ENCODE measurements around the gene GLCCI1.
"Not testable (repeated sequence)": the region's sequence is repeated elsewhere in the genome, so short reads cannot be mapped to it uniquely, and the experiment has no call there.

The GLCCI1 gene

DNA sequence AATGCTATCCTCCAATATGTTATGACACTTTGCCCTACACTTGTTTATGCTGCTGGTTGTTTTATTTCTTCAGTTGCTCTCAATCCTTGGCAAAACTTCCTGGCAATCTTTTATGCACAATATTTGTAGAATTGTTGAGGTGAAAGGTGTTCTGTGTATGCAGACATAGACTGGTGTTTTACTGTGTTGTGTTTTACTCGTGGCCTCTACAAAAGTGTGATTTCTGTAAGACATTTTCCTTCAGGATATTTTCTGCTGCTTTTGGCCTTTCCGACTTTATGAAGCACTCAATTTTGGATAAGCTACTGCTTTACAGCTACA lies 21.8 kb downstream of the GLCCI1 start:
- DNase-seq: no peak

DNA sequence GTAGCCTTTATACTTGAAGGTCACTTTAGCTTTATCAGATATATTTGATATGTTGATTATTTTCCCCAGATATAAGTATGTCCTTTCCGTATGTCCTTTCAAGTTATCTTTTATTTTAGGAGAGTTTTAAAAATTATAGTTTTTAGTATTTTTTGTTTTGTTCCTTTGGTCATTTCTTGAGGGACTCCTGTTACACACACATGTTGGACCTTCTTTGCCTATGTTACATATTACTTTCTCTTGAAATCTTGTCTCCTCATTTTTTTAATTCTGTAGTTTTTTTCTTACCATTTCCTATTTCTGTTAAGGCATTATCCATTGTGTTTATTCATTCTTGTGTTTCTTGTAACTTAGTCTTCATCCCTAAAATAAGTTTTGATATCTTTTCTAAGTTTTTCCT lies 23.9 kb downstream of the GLCCI1 start:
- no peak for DNase-seq

- not testable (repeated sequence) for DNase-seq
Observed at GRCh38 chr7:7995348-7995747, 26.8 kb downstream of the GLCCI1 start.

DNA sequence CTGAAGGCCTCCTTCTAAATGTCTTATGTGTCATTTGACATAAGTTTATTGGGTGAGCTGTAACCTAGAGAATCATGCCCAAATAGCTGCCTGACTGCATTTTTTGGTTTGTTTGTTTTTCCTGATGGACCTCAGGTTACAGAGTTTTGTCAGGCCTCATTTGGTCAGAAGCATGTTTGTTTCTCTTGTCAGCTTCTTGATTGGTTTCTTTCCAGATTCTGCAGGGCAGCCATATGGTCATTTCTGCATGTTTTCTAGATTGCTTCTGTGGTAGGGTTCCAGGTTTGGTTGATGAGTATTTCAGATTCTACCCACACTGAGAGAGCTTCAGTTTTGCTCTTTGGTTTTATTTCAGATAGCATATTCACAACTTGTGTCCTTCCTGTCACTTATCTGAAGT lies 28.0 kb downstream of the GLCCI1 start:
- peak; percentile 81 for DNase-seq

DNA sequence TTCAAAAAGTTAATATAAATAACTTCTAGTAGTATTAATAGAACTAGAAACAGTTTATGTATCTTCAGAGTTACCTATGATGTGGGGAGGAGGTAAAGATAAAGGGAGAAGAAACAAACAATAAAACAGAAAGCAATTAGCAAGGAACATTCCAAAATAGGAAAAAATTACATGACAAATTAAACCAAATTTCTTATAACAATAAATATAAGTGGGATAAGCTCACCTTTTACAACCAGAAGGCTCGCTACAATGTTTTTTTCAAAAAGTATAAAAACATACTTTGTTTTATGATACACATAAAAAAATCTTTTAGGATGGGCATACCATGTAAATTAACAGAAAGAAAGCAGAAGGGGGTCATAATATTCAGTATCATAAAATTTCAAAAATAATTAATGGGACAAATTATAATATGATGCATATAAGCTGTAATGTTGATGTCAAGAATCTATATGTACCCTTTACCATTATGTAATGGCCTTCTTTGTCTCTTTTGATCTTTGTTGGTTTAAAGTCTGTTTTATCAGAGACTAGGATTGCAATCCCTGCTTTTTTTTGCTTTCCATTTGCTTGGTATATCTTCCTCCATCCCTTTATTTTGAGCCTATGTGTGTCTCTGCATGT lies 31.8 kb downstream of the GLCCI1 start:
- DNase-seq: no peak

GRCh38 chr7:8003077-8003476 lies 34.5 kb downstream of the GLCCI1 start:
- no peak for DNase-seq

- no peak for DNase-seq
Observed at GRCh38 chr7:8005279-8005678, 36.7 kb downstream of the GLCCI1 start.

DNA sequence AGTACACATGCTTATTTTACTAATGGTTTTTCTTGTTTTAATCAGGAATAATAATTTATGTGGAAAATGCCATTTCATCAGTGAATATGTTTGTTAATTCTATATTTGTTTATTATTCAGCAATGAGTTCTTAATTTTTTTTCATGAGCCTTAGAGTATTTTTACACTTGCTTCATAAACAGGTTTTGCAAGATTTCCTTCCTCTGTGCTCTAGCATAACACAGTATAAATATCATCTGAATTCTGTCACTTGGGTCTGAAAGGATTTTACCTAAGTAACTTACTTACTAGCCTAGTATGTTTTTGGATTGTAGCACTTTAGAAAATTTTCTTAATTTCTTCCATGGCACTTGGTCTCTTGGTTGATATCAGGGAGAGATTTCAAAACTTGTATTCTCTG lies 45.8 kb downstream of the GLCCI1 start:
- DNase-seq: no peak

DNA sequence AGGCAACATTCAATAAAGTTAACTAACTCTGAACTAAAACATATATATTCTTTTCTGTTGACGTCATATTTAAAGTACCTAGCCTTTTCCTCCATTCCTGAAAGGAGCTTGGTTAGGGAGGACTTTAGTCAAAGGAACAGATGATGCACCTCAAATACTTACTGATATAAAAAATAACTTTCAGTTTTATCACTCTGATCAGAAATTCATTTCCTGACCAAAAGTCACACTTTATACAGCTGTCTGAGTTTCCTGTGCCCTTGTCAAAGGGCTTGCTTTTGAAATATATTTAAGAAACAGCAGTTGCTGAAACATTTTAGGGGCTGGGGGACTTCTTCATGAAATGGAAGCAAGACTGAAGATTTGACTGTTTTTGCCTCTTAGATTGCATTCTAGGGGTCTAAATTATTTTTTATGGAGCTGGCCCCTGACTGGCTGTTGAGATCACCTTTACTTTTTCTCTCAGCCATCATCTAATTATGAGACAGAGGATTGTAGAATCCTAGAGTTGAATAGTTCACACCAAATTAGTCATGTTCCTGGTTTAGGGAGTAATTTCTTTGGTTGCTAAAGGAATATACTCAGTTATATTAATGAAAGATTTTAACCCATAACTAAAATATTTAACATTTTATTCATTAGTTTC lies 46.6 kb downstream of the GLCCI1 start:
- no peak for DNase-seq

- DNase-seq: no peak
Observed at GRCh38 chr7:8015746-8016120, 47.1 kb downstream of the GLCCI1 start.

GRCh38 chr7:8017423-8017822 lies 48.8 kb downstream of the GLCCI1 start:
- no peak for DNase-seq

DNA sequence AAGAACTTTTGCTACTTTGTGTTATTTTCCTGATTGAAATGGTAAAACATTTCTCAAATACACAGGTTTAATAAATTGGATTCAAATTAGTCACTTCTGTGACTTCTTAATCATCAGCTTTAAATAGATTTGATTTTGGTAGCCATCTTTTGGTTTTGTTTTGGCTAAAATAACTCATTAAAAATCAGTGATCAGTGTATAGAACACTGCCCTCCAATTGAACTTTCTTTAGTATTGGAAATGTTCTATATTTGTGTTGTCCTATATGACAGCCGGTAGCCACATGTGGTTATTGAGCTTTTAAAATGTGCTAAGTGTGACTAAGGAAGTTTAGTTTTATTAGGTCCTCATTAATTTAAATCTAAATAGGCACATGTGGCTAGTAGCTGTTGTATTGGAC lies 50.4 kb downstream of the GLCCI1 start:
- no peak for DNase-seq

- DNase-seq: no peak
Observed at GRCh38 chr7:8022628-8023027, 54.0 kb downstream of the GLCCI1 start.

GRCh38 chr7:8035192-8035591 lies 66.6 kb downstream of the GLCCI1 start:
- no peak for DNase-seq

DNA sequence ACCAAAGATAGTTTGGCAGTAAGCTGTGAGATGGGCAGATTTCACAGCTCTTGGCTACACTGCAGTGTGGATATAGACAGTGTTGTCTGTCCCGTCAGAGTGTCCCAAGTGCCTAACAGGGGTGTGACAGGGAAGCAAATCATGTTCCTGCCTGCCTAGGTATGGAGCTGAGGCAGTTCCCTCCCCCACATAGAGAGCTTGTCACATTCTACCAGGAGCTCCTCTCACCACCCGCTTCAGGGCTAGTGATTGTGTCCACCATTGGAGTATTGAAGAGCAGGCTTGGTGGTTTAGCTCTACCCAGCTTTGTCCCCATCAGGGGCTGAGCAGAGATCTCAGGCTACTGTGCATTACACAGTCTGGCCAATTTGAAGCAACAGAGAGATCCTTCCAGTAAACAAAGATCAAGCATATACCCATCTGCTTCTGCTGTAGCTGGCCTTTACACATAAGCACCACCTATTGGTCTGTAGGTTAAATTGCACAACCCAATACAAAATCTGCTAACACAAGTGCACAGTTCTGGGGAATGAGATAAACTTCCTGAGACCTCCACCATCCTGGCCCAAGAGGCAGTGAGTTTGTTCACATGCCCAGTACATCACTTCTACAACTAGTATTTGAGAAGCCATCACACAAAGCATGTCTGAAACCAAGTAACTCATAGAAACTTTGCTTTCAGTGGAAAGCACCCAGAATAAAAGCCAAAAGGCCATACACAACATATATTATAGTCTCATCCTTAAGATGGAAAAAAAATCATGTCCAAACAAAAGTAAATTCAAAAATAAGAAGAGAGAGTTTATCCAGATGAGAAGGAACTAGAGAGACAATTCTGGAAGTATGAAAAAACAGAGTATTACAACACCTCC lies 67.3 kb downstream of the GLCCI1 start:
- peak; percentile 60 for DNase-seq

GRCh38 chr7:8037151-8037550 lies 68.6 kb downstream of the GLCCI1 start:
- no peak for DNase-seq

GRCh38 chr7:8040768-8041369 lies 72.3 kb downstream of the GLCCI1 start:
- DNase-seq: no peak

- DNase-seq: no peak
Observed at GRCh38 chr7:8042796-8043535, 74.4 kb downstream of the GLCCI1 start.

GRCh38 chr7:8044761-8045430 lies 76.3 kb downstream of the GLCCI1 start:
- no peak for DNase-seq

DNA sequence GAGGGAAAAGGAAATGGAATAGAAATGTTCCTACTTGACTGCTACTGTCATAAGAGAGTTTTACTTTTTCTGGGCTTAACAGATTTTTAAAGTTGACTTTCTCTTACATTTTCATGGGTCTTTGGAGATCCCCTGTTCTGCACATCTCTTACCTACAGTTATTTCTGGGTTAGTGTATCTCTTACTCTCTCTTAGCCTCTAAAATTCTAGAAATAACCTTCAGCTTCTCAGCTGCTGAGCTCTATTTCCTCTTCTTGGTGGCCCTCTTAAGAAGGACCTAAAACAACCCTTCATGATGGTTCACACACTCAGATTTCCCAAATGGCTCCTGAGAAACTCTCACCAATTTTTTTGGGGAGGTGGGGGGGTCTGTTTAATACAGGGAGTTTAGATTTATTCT lies 79.5 kb downstream of the GLCCI1 start:
- not testable (repeated sequence) for DNase-seq

DNA sequence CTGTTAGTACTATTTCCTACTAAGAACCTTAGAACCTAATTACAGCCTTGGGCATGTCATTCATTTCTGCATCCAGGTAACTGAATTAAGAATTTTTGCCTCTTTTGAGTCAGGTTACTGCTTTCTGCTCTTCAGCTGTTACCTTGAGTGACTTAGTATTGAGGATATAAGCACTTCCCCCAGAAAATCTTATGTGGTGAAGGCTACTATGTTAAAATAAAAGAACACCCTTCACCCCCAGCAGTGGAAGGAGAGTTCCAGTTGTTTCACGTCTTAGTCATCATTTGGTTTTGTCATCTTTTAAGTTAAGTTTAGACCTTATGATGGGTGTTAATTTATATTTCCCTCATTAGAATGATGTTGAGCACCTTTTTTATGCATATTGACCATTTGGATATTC lies 82.8 kb downstream of the GLCCI1 start:
- no peak for DNase-seq

GRCh38 chr7:8051998-8052397 lies 83.4 kb downstream of the GLCCI1 start:
- DNase-seq: no peak

GRCh38 chr7:8052824-8053223 lies 84.2 kb downstream of the GLCCI1 start:
- DNase-seq: no peak

Data from NCI-H446 treated with DMSO at 0.1 percent for 48 hours (cell line).